T1000 (cell line): ENCODE results near the gene FOXF2.
A peak's percentile ranks its signal among the peaks of the same experiment; 100 is the strongest.

Experiments used
- DNase-seq: peaks from one replicate; lab custom pipeline; 2025; ENCODE audit warnings: mixed read lengths; lab: John Stamatoyannopoulos, UW

FOXF2 gene

DNA sequence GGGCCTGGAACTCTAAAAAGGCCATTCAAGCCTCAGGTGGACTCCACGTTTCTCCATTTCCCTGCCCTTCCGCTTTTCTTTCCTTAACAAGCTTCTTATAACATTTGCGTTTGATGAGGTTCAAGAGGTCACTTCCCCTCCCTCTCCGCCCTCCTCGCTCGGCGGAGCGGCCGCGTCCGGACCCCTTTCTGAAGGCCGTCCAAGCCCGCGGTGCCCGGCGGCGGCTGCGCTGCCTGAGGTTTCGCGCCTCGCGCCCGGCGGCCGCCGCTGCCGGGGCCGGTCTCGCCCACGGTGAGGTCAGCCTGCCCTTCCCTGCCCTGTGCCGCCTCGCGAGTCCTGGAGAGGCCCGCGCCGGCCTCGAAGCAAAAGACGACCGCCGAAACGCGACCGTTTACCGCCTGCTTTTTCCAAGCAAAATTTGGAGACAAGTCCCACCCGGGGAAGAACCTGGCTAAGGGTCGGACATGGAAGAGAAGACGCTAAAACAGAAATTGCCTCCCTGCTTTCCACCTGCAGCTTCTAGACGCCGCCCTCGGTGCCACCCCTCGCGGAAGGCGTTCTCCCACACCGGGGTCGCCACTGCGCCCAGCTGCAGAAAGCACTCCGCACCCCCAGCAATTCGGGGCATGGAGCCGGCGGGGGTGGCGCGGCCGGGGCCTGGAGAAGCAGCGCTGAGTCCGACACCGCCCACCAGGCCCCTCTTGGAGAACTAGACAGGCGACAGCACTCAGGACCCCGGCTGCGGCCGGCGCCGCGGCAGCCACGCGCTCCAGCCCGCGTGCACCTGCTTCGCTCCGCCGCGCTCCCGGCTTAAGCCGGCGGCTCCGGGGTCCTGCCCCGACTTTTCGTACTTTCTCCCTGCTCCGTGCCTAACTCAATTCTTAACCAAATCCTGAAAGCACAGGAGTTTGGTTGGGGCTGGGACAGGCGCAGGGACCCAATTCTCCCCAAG, 11.0 kb upstream of the FOXF2 start:
- DNase-seq: no peak

GRCh38 chr6:1379017-1379787, 10.2 kb upstream of the FOXF2 start:
- DNase-seq: no peak

- no peak for DNase-seq
These were observed 9.6 kb upstream of the FOXF2 start for GRCh38 chr6:1379788-1380147.

DNA sequence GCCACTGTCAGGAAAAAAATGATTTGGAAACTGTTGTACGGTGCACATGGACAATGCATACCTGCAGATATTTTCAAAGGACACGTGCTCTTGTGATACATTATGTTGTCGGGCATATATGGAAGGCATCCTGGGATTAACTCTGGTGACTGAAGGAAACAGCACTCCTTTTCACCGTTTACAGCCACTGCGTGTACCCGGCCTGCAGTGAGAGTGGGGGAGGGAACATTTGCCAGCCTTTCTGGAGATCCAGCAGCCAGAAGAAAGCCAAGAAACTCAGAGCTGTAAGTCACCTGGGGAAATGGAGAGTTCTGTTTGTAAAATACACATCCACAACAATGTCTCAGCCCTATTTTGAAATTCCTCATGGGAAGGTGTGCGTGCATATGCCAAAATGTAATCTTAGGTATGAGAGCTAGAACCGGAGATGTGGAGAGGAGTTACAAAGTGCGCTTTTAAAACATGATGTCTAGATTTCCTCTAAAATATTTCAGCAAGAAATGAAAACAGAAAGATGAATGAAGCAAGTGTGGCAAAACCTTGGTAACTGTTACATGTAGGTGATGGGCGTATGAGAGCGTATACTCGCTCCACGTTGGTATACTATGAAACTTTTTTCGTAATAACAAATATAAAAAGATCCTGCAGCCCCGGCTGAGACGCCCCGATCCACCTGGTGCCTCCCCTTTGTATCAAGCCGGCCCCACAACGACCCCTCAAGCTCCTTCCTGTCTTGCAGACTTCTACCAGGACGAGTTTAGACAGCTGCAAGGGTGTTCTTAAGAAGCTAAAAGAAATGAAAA, 8.6 kb upstream of the FOXF2 start:
- DNase-seq: no peak

DNA sequence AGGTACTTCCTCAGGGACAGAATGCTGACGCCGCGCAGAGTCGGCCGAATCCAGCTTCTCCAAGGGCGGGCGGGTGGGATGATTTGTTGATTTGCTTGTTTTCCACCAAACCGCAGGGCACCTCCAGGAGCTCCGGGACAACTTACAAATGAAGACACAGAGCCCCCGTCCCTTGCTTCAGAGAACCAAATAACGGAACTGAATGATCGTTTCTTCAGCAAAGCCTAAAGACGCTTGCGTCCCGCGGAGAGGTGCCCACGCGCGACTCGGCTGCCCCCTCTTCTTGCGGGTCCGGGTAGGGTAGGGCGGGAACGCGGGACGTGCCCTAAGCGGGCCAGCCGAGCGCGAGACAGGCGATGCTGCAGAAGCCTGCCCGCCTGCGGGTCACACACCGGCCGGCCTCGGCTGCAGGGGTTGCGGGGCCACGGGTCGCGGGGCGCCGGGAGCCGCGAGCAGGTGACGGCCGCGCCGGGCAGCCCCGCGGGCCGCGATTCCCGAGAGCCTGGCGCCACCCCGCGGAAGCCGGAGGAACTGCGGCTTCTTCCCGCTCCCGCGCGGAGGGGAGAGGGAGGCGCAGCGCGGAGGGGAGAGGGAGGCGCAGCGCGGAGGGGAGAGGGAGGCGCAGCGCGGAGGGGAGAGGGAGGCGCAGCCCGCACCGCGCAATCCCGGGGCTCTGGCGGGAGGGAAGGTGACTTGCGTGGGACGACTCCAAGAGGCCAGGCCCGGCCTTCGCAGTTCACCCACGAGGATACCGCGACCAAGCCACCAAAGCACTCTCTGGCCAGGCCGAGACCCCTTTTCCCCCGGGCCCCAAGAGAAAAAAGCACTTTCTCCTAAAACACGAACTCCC, 7.7 kb upstream of the FOXF2 start:
- DNase-seq: peak; percentile 48

DNA sequence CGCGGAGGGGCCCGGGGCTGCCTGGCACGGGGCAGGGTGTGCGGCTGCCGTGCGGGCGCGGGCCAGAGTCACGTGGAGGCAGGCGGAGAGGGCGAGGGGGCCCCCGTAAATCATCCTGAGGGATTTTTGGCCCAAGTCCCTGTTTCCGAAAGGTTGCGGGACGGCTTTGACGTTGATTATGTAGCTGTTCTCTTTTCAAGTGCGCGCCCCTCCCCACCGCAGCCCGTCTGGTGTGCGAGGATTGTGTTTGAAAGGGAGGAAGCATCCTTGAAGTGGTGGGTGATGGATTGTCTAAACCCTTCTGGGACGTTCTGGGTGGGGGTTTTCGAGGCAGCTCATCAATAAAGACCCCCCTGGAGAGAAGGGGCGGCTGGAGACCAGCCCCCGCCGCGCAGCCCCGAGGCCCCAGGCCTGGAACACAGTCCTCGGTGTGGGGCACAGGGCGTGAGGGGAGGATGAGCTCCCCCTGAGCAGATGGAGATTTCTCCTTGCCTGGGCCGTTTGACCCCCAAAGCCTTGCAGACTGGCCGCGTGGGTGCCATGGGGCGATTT, 7.0 kb upstream of the FOXF2 start:
- DNase-seq: no peak

DNA sequence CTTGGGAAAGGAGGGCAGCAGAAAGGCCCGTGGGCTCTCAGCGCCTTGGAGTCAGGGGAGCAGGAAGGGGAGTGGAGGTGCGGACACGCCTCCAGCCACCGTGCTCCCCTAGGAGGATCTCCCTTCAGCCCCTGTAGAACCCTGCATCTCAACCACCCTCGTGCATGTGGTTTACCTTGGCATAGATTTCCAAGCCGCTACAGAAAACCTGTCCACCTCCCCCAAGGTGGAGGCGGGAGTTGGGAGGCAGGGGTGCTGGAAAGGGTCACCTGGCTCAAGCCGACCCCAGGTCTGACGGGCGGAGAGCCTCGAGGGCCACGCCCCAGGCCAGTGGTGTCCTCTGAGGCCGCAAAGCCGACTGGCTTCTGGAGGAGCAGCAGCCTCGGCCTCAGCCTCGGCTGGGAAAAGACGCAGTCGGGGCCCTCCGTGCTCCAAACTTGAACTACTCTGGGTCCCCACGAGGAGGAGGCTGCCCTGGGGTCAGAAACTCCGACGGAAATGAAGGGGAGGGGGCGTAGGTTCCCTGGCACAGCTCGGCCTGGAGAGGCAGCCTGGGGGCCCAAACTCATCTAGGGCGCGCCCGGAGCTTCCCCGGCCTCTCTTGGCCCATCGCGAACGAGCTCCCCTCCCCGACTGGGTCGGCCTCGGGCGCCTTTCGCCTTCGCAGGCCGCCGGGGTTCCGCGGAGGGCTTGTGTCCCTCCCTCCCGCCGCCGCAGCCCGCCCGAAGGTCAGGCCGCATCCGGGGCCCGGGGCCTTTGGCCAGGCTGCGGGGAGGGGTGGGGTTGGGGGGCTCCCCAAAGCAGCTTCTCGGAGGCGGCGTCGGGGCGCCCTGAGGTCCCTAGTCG, 6.3 kb upstream of the FOXF2 start:
- DNase-seq: no peak

GRCh38 chr6:1383729-1384548, 5.4 kb upstream of the FOXF2 start:
- DNase-seq: no peak

DNA sequence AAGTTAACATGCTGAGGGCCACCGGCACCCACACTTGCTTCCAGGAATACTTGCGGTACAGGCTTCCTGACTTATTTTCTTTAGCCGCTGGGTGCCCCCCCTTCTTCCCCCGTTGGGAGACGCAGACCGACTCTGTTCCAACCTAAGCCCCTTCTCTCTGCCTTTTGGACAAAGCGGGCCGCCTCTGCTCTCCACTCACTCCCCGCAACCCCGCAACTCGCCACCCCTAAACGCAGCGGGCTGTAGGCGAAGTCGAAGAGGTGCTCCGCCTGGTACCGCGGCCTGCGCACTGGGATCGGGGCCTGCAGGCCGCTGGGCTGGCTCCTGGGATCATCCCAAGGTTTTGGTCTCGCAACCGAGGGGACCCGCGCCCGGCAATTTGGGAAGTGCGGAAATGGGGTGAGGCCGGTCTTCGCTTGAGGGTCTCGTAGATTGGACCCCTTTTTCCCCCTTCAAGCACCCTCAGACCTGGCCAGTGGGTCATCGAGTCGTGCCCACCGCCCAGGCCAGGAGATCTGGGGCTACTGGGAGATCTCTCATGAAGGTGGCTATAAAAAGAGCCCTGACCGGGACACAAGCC, 4.7 kb upstream of the FOXF2 start:
- DNase-seq: no peak

- DNase-seq: no peak
These were observed 4.0 kb upstream of the FOXF2 start for GRCh38 chr6:1385129-1386037.

DNA sequence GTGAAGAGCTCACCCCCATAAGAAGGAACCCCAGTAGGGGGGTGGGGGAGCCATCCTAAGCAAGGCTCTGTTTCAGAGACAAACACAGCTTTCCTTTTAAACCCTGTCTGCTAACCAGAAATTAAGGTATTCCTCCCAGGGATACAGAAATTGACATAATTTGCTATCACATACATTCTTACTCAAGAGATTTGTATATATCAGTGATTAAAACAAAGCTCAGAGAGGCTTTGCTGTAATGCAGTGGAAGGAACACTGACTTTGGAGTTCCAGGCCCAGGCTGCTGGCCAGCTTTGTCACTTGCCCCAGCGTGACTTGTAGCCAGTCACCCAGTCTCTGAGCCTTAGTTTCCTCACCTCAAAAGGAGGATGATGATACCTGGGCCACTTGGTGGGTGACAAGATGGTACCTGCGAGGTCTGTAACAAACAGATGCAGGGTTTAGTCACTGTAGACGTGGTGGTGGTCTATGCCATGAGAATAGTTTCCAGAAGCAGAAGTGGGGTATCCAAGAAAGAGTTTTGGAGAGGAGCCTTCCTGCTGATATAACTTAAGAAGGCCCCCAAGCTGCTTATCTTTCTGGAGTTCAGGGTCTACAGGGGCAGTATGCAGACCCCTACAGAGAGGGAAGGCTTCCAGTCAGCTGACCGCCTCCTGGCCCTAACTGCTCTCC, 3.2 kb upstream of the FOXF2 start:
- DNase-seq: no peak

DNA sequence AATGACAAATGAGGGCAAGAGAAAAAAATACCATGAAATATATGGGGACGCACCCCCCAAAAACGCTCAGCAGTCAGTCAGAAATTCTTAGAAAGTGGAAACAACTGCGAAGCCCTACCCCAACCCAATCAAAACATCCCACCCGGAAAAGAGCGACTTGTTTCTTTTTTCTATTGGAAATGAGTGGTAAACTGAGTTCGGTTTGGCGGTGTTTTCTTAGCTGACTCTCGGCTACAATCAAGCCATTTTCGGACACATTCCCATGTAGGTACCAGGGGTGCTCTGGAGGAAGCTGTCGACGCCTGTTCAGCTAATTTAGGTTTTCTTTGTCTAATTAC, 1.9 kb upstream of the FOXF2 start:
- DNase-seq: no peak

GRCh38 chr6:1387876-1388629, 1.3 kb upstream of the FOXF2 start:
- DNase-seq: no peak

- DNase-seq: no peak
These were observed 577 bp upstream of the FOXF2 start for GRCh38 chr6:1388630-1389368.

DNA sequence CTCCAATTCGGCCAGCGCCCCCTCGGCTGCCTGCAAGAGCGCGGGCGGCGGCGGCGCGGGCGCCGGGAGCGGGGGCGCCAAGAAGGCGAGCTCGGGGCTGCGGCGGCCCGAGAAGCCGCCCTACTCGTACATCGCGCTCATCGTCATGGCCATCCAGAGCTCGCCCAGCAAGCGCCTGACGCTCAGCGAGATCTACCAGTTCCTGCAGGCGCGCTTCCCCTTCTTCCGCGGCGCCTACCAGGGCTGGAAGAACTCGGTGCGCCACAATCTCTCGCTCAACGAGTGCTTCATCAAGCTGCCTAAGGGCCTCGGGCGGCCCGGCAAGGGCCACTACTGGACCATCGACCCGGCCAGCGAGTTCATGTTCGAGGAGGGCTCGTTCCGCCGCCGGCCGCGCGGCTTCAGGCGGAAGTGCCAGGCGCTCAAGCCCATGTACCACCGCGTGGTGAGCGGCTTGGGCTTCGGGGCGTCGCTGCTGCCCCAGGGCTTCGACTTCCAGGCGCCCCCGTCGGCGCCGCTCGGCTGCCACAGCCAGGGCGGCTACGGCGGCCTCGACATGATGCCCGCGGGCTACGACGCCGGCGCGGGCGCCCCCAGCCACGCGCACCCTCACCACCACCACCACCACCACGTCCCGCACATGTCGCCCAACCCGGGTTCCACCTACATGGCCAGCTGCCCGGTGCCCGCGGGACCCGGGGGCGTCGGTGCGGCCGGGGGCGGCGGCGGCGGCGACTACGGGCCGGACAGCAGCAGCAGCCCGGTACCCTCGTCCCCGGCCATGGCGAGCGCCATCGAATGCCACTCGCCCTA, 963 bp downstream of the FOXF2 start:
- no peak for DNase-seq
